SK-N-SH treated with all-trans-retinoic acid at 6 μM for 48 hours (cell line): ENCODE data around the gene ADAM17.

Experiments used
- ATAC-seq: fragments of 200-7000 bp; cut with Tn5 transposase; 3 replicates; pipeline ENCODE4 v1.9.1; 2020; ENCODE audit warnings: mild to moderate bottlenecking, moderate library complexity
- ARNTL ChIP-seq: fragments of 450-650 bp; formaldehyde crosslinking; IDR thresholded peaks from 2 replicates; pipeline ENCODE4 v1.5.0; 2020; ENCODE audit warnings: low read depth, mild to moderate bottlenecking, moderate library complexity, borderline replicate concordance
- BACH2 ChIP-seq: fragments of 250-450 bp; sonication (Bioruptor Pico); IDR thresholded peaks from 2 replicates; pipeline ENCODE4 v1.9.0; 2021; ENCODE audit warnings: mild to moderate bottlenecking, borderline replicate concordance
- CSDC2 ChIP-seq: fragments of 250-450 bp; sonication (Bioruptor Pico); IDR thresholded peaks from 2 replicates; pipeline ENCODE4 v1.5.0; 2020; ENCODE audit warnings: mild to moderate bottlenecking, moderate library complexity
- CSRNP3 ChIP-seq: fragments of 250-450 bp; sonication (Bioruptor Pico); IDR thresholded peaks from 2 replicates; pipeline ENCODE4 v1.5.1; 2021; ENCODE audit warnings: mild to moderate bottlenecking, moderate library complexity
- GLIS3 ChIP-seq: fragments of 250-450 bp; sonication (Bioruptor Pico); IDR thresholded peaks from 2 replicates; pipeline ENCODE4 v1.5.0; 2020; ENCODE audit warnings: mild to moderate bottlenecking, moderate library complexity
- OSR1 ChIP-seq: fragments of 250-450 bp; sonication (Bioruptor Pico); IDR thresholded peaks from 2 replicates; pipeline ENCODE4 v1.8.0; 2022; ENCODE audit warnings: moderate library complexity, mild to moderate bottlenecking, inconsistent platforms
- PPARA ChIP-seq: fragments of 250-450 bp; sonication (Bioruptor Pico); IDR thresholded peaks from 2 replicates; pipeline ENCODE4 v1.5.0; 2020; ENCODE audit warnings: mild to moderate bottlenecking, borderline replicate concordance
- RARB ChIP-seq: fragments of 250-450 bp; sonication (Bioruptor Pico); IDR thresholded peaks from 2 replicates; pipeline ENCODE4 v1.8.0; 2021; ENCODE audit warnings: mild to moderate bottlenecking, moderate library complexity
- SNAI2 ChIP-seq: fragments of 250-450 bp; sonication (Bioruptor Pico); IDR thresholded peaks from 2 replicates; pipeline ENCODE4 v1.5.0; 2020; ENCODE audit warnings: mild to moderate bottlenecking, moderate library complexity
- TCF4 ChIP-seq: fragments of 250-450 bp; sonication (Bioruptor Pico); IDR thresholded peaks from 2 replicates; pipeline ENCODE4 v1.8.0; 2021; ENCODE audit warnings: mild to moderate bottlenecking, moderate library complexity, borderline replicate concordance
- TOX ChIP-seq: fragments of 250-450 bp; sonication (Bioruptor Pico); IDR thresholded peaks from 2 replicates; pipeline ENCODE4 v1.8.0; 2021; ENCODE audit warnings: mild to moderate bottlenecking, moderate library complexity, borderline replicate concordance
- ZC3H10 ChIP-seq: fragments of 250-450 bp; sonication (Bioruptor Pico); IDR thresholded peaks from 2 replicates; pipeline ENCODE4 v1.5.1; 2021; ENCODE audit warnings: mild to moderate bottlenecking, moderate library complexity
- ZFP3 ChIP-seq: fragments of 250-450 bp; sonication (Bioruptor Pico); IDR thresholded peaks from 2 replicates; pipeline ENCODE4 v1.5.0; 2020; ENCODE audit warnings: mild to moderate bottlenecking, moderate library complexity
- ZNF565 ChIP-seq: fragments of 450-650 bp; formaldehyde crosslinking; conservative IDR thresholded peaks from 2 replicates; pipeline ENCODE4 v1.5.0; 2020; ENCODE audit warnings: low read depth, mild to moderate bottlenecking, moderate library complexity
- ZNF70 ChIP-seq: fragments of 450-650 bp; formaldehyde crosslinking; IDR thresholded peaks from 2 replicates; pipeline ENCODE4 v1.5.0; 2020; ENCODE audit warnings: mild to moderate bottlenecking, moderate library complexity
- ZNF8 ChIP-seq: fragments of 450-650 bp; formaldehyde crosslinking; IDR thresholded peaks from 2 replicates; pipeline ENCODE4 v1.5.0; 2020; ENCODE audit warnings: mild to moderate bottlenecking, moderate library complexity
- TF ChIP-seq, protein P1 (sequence below): fragments of 250-450 bp; sonication (Bioruptor Pico); IDR thresholded peaks from 2 replicates; pipeline ENCODE4 v1.5.1; 2020; ENCODE audit warnings: low read depth, mild to moderate bottlenecking, moderate library complexity
- TF ChIP-seq, protein P2 (sequence below): fragments of 250-450 bp; sonication (Bioruptor Pico); IDR thresholded peaks from 2 replicates; pipeline ENCODE4 v1.8.0; 2021; ENCODE audit warnings: low read depth, mild to moderate bottlenecking, moderate library complexity, borderline replicate concordance
- TF ChIP-seq, protein P3 (sequence below): fragments of 250-450 bp; sonication (Bioruptor Pico); IDR thresholded peaks from 2 replicates; pipeline ENCODE4 v1.5.0; 2020; ENCODE audit warnings: mild to moderate bottlenecking, moderate library complexity

Gene ADAM17

DNA sequence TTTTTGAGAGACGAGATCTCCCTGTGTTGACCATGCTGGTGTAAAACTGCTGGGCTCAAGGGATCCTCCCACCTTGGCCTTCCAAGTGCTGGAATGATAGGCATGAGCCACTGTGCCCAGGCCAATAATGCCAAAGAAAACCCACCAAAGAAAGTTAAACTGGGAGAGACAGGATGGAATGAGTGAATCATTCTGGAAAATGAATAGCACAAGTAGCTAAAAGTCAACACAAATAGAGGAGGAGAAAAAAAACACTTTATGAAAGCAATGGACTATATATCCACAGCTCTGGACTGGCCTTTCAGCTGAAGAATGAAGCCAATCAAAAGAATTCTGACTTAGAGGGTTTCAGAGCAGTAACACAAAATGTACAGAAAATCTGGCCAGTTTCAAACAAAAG is 57.4 kb downstream of the ADAM17 start:
- TF ChIP-seq PPARA (CRISPR knock-in tag) (no peak), ZNF8 (CRISPR knock-in tag) (no peak), ARNTL (CRISPR knock-in tag) (no peak), ZNF70 (CRISPR knock-in tag) (no peak), CSRNP3 (no peak), TCF4 (CRISPR knock-in tag) (no peak), CSDC2 (CRISPR knock-in tag) (no peak), ZFP3 (CRISPR knock-in tag) (no peak), ZC3H10 (CRISPR knock-in tag) (no peak), BACH2 (CRISPR knock-in tag) (no peak)
- TF ChIP-seq, protein P1, sequence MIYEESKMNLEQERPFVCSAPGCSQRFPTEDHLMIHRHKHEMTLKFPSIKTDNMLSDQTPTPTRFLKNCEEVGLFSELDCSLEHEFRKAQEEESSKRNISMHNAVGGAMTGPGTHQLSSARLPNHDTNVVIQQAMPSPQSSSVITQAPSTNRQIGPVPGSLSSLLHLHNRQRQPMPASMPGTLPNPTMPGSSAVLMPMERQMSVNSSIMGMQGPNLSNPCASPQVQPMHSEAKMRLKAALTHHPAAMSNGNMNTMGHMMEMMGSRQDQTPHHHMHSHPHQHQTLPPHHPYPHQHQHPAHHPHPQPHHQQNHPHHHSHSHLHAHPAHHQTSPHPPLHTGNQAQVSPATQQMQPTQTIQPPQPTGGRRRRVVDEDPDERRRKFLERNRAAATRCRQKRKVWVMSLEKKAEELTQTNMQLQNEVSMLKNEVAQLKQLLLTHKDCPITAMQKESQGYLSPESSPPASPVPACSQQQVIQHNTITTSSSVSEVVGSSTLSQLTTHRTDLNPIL: no peak
- ATAC-seq: peak; percentile 57

DNA sequence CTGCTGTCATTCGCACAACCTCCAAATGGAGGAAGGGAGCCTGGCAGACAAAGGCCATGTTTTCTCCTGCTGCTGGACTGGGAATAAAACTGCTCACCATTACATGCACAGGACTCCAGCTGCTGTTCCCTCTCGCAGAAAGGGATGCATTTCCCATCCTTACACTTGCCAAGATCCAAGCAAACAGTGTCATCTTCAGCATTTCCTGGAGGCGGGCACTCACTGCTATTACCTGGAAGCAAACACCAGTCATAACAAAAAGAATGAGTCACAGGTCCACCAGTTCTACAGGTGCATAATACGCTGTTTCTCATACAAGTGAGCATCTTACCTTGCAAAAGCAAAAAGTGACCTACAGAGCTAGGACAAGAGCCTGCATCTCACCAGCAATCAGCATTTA is 58.6 kb downstream of the ADAM17 start:
- TF ChIP-seq CSRNP3: no peak
- no peak for TF ChIP-seq SNAI2
- TF ChIP-seq ZNF8 (CRISPR knock-in tag): no peak
- no peak for TF ChIP-seq OSR1
- no peak for TF ChIP-seq PPARA (CRISPR knock-in tag)
- no peak for TF ChIP-seq TOX
- TF ChIP-seq, protein P2, sequence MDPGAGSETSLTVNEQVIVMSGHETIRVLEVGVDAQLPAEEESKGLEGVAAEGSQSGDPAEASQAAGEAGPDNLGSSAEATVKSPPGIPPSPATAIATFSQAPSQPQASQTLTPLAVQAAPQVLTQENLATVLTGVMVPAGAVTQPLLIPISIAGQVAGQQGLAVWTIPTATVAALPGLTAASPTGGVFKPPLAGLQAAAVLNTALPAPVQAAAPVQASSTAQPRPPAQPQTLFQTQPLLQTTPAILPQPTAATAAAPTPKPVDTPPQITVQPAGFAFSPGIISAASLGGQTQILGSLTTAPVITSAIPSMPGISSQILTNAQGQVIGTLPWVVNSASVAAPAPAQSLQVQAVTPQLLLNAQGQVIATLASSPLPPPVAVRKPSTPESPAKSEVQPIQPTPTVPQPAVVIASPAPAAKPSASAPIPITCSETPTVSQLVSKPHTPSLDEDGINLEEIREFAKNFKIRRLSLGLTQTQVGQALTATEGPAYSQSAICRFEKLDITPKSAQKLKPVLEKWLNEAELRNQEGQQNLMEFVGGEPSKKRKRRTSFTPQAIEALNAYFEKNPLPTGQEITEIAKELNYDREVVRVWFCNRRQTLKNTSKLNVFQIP (CRISPR knock-in tag): no peak
- TF ChIP-seq ZC3H10 (CRISPR knock-in tag): no peak
- TF ChIP-seq RARB (CRISPR knock-in tag): no peak
- no peak for TF ChIP-seq BACH2 (CRISPR knock-in tag)
- TF ChIP-seq, protein P1: no peak
- TF ChIP-seq ARNTL (CRISPR knock-in tag): no peak
- no peak for TF ChIP-seq GLIS3 (CRISPR knock-in tag)
- no peak for ATAC-seq

DNA sequence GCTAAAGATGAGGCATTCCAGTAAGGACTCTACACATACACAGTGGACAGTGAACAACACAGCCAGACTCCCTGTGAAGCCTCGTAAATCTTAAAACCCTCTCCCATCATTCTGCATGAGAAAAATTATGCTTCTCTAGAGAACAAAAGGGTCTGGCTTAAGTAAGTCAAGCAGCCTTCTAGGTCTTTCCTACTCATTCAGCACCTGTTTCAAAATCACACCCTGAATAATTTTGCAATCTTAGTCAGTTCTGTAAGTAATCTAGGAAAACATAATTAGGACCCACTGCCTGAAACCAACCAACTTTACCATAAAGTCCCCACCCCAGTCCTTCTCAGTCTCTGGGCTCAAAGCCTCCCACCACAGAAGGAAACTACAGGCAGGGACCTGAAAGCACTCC is 61.5 kb downstream of the ADAM17 start:
- TF ChIP-seq CSRNP3: no peak
- TF ChIP-seq, protein P3, sequence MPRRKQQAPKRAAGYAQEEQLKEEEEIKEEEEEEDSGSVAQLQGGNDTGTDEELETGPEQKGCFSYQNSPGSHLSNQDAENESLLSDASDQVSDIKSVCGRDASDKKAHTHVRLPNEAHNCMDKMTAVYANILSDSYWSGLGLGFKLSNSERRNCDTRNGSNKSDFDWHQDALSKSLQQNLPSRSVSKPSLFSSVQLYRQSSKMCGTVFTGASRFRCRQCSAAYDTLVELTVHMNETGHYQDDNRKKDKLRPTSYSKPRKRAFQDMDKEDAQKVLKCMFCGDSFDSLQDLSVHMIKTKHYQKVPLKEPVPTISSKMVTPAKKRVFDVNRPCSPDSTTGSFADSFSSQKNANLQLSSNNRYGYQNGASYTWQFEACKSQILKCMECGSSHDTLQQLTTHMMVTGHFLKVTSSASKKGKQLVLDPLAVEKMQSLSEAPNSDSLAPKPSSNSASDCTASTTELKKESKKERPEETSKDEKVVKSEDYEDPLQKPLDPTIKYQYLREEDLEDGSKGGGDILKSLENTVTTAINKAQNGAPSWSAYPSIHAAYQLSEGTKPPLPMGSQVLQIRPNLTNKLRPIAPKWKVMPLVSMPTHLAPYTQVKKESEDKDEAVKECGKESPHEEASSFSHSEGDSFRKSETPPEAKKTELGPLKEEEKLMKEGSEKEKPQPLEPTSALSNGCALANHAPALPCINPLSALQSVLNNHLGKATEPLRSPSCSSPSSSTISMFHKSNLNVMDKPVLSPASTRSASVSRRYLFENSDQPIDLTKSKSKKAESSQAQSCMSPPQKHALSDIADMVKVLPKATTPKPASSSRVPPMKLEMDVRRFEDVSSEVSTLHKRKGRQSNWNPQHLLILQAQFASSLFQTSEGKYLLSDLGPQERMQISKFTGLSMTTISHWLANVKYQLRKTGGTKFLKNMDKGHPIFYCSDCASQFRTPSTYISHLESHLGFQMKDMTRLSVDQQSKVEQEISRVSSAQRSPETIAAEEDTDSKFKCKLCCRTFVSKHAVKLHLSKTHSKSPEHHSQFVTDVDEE (CRISPR knock-in tag): no peak
- TF ChIP-seq, protein P1: no peak
- TF ChIP-seq ZC3H10 (CRISPR knock-in tag): no peak
- TF ChIP-seq BACH2 (CRISPR knock-in tag): no peak
- TF ChIP-seq ZNF70 (CRISPR knock-in tag): no peak
- no peak for TF ChIP-seq TCF4 (CRISPR knock-in tag)
- TF ChIP-seq ZFP3 (CRISPR knock-in tag): no peak
- TF ChIP-seq CSDC2 (CRISPR knock-in tag): no peak
- no peak for TF ChIP-seq ZNF565
- ATAC-seq: no peak
